K562 (cell line): ENCODE measurements around the gene ERBB3. TPM values are rescaled to one million over a fixed set of nuclear protein-coding genes. Genes with fewer than 3 reads are reported as not detected.

Source experiments
- BACH1 ChIP-seq: fragments of 200-800 bp; sonication (Bioruptor generic); IDR thresholded peaks from 2 replicates; pipeline ENCODE4 v1.6.1; 2016; ENCODE audit warnings: missing genetic modification characterization, missing compliant biosample characterization
- CBFA2T3 ChIP-seq: fragments of 450-650 bp; IDR thresholded peaks from 2 replicates; pipeline ENCODE4 v1.6.1; 2017
- ETS1 ChIP-seq: conservative IDR thresholded peaks from 2 replicates; pipeline ENCODE4 v1.6.1; 2011; ENCODE audit warnings: low read depth, mild to moderate bottlenecking, low read length; ENCODE audit not compliant: control insufficient read depth
- GABPB2 ChIP-seq: fragments of 250-450 bp; sonication (Bioruptor Pico); conservative IDR thresholded peaks from 2 replicates; pipeline ENCODE4 v1.5.1; 2021; ENCODE audit warnings: mild to moderate bottlenecking
- HDAC8 ChIP-seq: fragments of 450-650 bp; IDR thresholded peaks from 2 replicates; pipeline ENCODE4 v1.6.1; 2016; ENCODE audit warnings: mild to moderate bottlenecking, missing genetic modification characterization, moderate library complexity, missing compliant biosample characterization
- HNRNPK ChIP-seq: fragments of 200-400 bp; formaldehyde crosslinking; IDR thresholded peaks from one replicate; pipeline ENCODE4 v1.6.1; 2018; ENCODE audit warnings: mild to moderate bottlenecking, low read depth, low read length; ENCODE audit not compliant: poor library complexity, severe bottlenecking
- KDM1A ChIP-seq, 2 experiments: fragments of 450-650 bp; IDR thresholded peaks; 2 replicates each; pipeline ENCODE4 v1.6.1; 2016; ENCODE audit warnings: mild to moderate bottlenecking in 2 of 2
- MCM5 ChIP-seq: fragments of 450-650 bp; IDR thresholded peaks from 2 replicates; pipeline ENCODE4 v1.6.1; 2016; ENCODE audit warnings: low read depth
- RAD51 ChIP-seq: fragments of 450-650 bp; IDR thresholded peaks from 2 replicates; pipeline ENCODE4 v1.7.1; 2016; ENCODE audit warnings: low read depth, mild to moderate bottlenecking, borderline replicate concordance
- RBFOX2 ChIP-seq: fragments of 200-400 bp; formaldehyde crosslinking; IDR thresholded peaks from 2 replicates; pipeline ENCODE4 v1.6.1; 2017; ENCODE audit warnings: low read depth, mild to moderate bottlenecking, low read length, moderate library complexity
- TCF3 ChIP-seq: sonication (generic); formaldehyde crosslinking; IDR thresholded peaks from 2 replicates; pipeline ENCODE4 v1.4.0; 2020; ENCODE audit warnings: mild to moderate bottlenecking, missing genetic modification reagents
- VEZF1 ChIP-seq: fragments of 200-800 bp; sonication (Bioruptor generic); IDR thresholded peaks from 2 replicates; pipeline ENCODE4 v1.6.1; 2017; ENCODE audit warnings: missing genetic modification characterization, missing compliant biosample characterization
- ZNF79 ChIP-seq: fragments of 250-450 bp; sonication (Bioruptor Pico); IDR thresholded peaks from 2 replicates; pipeline ENCODE4 v1.4.0; 2020; ENCODE audit warnings: low read depth, mild to moderate bottlenecking, moderate library complexity
- polyA plus RNA-seq, 8 experiments: library from polyadenylated mRNA; depleted of rRNA in 4 of 8; stranded (reverse) in 5 of 8; unstranded in 3 of 8; fragments of >200 nt; fragmentation: Nextera tagmentation in 2 of 8; fragmentation: Illumina TruSeq in 1 of 8; extraction: Ambion mirVana in 2 of 8; extraction: Trizol in 1 of 8; gene quantifications; 2 replicates each; pipeline versions ENCODE4 v1.2.1 to v1.2.3, GENCODE V29; 2011 to 2014; ENCODE audit warnings: inconsistent platforms in 1 of 8, missing spikeins in 1 of 8
- total RNA-seq, 7 experiments: library from RNA; depleted of rRNA in 6 of 7; stranded (reverse); fragments of >200 nt in 6 of 7; fragmentation: Illumina TruSeq in 2 of 7; extraction: Trizol in 2 of 7; gene quantifications; 2 replicates each; pipeline versions ENCODE4 v1.2.1 to v1.2.3, GENCODE V29; 2011 to 2021; ENCODE audit warnings: low replicate concordance in 1 of 7
- TF ChIP-seq, protein P1 (sequence below): fragments of 200-600 bp; sonication (generic); IDR thresholded peaks from one replicate; pipeline ENCODE4 v1.6.1; 2012; ENCODE audit warnings: mild to moderate bottlenecking, low read depth, low read length, inconsistent platforms

ERBB3 gene
- total and polyA plus RNA-seq, 9 of the 15 experiments (the other 6 are each of a cell fraction or from before 2014, with no cell fraction given) = 1.5 to 5.4 (median 3.8) TPM

GRCh38 chr12:56104109-56104814, 24.3 kb downstream of the ERBB3 start, which contains the start of gene PA2G4 (continued):
- TF ChIP-seq VEZF1 (CRISPR knock-in tag) = peak; percentile 69
- TF ChIP-seq, protein P1, sequence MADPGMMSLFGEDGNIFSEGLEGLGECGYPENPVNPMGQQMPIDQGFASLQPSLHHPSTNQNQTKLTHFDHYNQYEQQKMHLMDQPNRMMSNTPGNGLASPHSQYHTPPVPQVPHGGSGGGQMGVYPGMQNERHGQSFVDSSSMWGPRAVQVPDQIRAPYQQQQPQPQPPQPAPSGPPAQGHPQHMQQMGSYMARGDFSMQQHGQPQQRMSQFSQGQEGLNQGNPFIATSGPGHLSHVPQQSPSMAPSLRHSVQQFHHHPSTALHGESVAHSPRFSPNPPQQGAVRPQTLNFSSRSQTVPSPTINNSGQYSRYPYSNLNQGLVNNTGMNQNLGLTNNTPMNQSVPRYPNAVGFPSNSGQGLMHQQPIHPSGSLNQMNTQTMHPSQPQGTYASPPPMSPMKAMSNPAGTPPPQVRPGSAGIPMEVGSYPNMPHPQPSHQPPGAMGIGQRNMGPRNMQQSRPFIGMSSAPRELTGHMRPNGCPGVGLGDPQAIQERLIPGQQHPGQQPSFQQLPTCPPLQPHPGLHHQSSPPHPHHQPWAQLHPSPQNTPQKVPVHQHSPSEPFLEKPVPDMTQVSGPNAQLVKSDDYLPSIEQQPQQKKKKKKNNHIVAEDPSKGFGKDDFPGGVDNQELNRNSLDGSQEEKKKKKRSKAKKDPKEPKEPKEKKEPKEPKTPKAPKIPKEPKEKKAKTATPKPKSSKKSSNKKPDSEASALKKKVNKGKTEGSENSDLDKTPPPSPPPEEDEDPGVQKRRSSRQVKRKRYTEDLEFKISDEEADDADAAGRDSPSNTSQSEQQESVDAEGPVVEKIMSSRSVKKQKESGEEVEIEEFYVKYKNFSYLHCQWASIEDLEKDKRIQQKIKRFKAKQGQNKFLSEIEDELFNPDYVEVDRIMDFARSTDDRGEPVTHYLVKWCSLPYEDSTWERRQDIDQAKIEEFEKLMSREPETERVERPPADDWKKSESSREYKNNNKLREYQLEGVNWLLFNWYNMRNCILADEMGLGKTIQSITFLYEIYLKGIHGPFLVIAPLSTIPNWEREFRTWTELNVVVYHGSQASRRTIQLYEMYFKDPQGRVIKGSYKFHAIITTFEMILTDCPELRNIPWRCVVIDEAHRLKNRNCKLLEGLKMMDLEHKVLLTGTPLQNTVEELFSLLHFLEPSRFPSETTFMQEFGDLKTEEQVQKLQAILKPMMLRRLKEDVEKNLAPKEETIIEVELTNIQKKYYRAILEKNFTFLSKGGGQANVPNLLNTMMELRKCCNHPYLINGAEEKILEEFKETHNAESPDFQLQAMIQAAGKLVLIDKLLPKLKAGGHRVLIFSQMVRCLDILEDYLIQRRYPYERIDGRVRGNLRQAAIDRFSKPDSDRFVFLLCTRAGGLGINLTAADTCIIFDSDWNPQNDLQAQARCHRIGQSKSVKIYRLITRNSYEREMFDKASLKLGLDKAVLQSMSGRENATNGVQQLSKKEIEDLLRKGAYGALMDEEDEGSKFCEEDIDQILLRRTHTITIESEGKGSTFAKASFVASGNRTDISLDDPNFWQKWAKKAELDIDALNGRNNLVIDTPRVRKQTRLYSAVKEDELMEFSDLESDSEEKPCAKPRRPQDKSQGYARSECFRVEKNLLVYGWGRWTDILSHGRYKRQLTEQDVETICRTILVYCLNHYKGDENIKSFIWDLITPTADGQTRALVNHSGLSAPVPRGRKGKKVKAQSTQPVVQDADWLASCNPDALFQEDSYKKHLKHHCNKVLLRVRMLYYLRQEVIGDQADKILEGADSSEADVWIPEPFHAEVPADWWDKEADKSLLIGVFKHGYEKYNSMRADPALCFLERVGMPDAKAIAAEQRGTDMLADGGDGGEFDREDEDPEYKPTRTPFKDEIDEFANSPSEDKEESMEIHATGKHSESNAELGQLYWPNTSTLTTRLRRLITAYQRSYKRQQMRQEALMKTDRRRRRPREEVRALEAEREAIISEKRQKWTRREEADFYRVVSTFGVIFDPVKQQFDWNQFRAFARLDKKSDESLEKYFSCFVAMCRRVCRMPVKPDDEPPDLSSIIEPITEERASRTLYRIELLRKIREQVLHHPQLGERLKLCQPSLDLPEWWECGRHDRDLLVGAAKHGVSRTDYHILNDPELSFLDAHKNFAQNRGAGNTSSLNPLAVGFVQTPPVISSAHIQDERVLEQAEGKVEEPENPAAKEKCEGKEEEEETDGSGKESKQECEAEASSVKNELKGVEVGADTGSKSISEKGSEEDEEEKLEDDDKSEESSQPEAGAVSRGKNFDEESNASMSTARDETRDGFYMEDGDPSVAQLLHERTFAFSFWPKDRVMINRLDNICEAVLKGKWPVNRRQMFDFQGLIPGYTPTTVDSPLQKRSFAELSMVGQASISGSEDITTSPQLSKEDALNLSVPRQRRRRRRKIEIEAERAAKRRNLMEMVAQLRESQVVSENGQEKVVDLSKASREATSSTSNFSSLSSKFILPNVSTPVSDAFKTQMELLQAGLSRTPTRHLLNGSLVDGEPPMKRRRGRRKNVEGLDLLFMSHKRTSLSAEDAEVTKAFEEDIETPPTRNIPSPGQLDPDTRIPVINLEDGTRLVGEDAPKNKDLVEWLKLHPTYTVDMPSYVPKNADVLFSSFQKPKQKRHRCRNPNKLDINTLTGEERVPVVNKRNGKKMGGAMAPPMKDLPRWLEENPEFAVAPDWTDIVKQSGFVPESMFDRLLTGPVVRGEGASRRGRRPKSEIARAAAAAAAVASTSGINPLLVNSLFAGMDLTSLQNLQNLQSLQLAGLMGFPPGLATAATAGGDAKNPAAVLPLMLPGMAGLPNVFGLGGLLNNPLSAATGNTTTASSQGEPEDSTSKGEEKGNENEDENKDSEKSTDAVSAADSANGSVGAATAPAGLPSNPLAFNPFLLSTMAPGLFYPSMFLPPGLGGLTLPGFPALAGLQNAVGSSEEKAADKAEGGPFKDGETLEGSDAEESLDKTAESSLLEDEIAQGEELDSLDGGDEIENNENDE = no peak
- no peak; the same call in 1 of the 2 replicates for TF ChIP-seq ZNF79 (CRISPR knock-in tag)
- TF ChIP-seq RAD51 = no peak
- TF ChIP-seq GABPB2 (CRISPR knock-in tag) = no peak
- no peak for TF ChIP-seq CBFA2T3
- peak; percentile 24; the same call in 1 of the 2 replicates for TF ChIP-seq TCF3
- TF ChIP-seq HNRNPK = no peak
- TF ChIP-seq BACH1 (tag) = no peak; the same call in 1 of the 2 replicates
- TF ChIP-seq ETS1 = peak; percentile 96
- TF ChIP-seq MCM5 = no peak
- TF ChIP-seq KDM1A (IDR thresholded peaks at IDR 0.05) = no peak
- TF ChIP-seq RBFOX2 = peak; percentile 99
- TF ChIP-seq HDAC8 = peak; percentile 7; the same call in 1 of the 2 replicates
